GM18517 (cell line): ENCODE measurements around the gene OSGEP.
"Not testable (repeated sequence)": the region's sequence is repeated elsewhere in the genome, so short reads cannot be mapped to it uniquely, and the experiment has no call there.

Experiments used
- ATAC-seq: cut with Tn5 transposase; IDR thresholded peaks from one replicate; pipeline ENCODE4 v1.9.1; 2021; ENCODE audit warnings: mild to moderate bottlenecking, moderate library complexity; ENCODE audit not compliant: unreplicated experiment

OSGEP gene

GRCh38 chr14:20469890-20470602 lies 15.4 kb upstream of the OSGEP start:
- peak; percentile 40 for ATAC-seq

GRCh38 chr14:20469242-20469889 lies 14.8 kb upstream of the OSGEP start, which contains the start of gene PNP:
PNP (plus strand) TSS chr14:20469406; CDS start chr14:20469525, 119 bp downstream.
- peak; percentile 93 for ATAC-seq

- ATAC-seq, result no peak
Measured at GRCh38 chr14:20468764-20469241, 14.2 kb upstream of the OSGEP start.

- ATAC-seq, result peak; percentile 95
Measured at GRCh38 chr14:20461225-20462141, 6.9 kb upstream of the OSGEP start, which contains the start of gene PIP4P1. PIP4P1 (minus strand) TSS chr14:20461434; CDS start chr14:20461325, 109 bp downstream.

GRCh38 chr14:20460458-20461224 lies 6.0 kb upstream of the OSGEP start:
- no peak for ATAC-seq

GRCh38 chr14:20458031-20458789 lies 3.6 kb upstream of the OSGEP start:
- no peak for ATAC-seq

- ATAC-seq, result no peak
Measured at GRCh38 chr14:20456971-20457370, 2.4 kb upstream of the OSGEP start.

GRCh38 chr14:20455355-20456300 lies 1.0 kb upstream of the OSGEP start:
- peak; percentile 49 for ATAC-seq

- not testable (repeated sequence) for ATAC-seq
Measured at GRCh38 chr14:20452831-20453230, 1.8 kb downstream of the OSGEP start.

- ATAC-seq, result no peak
Measured at GRCh38 chr14:20446889-20447288, 7.7 kb downstream of the OSGEP start.

GRCh38 chr14:20443650-20444049 lies 11.0 kb downstream of the OSGEP start:
- ATAC-seq, result not testable (repeated sequence)

- no peak for ATAC-seq
Measured at GRCh38 chr14:20441461-20441860, 13.2 kb downstream of the OSGEP start.

- ATAC-seq, result no peak
Measured at GRCh38 chr14:20440882-20441281, 13.7 kb downstream of the OSGEP start.

GRCh38 chr14:20440465-20440864 lies 14.1 kb downstream of the OSGEP start:
- no peak for ATAC-seq

- no peak for ATAC-seq
Measured at GRCh38 chr14:20438664-20439063, 15.9 kb downstream of the OSGEP start.

- ATAC-seq, result no peak
Measured at GRCh38 chr14:20436363-20436755, 18.3 kb downstream of the OSGEP start.

- no peak for ATAC-seq
Measured at GRCh38 chr14:20435582-20436362, 18.8 kb downstream of the OSGEP start, which contains the start of gene KLHL33. KLHL33 (minus strand) TSS chr14:20436166; CDS start chr14:20435811, 355 bp downstream.
